Left renal pelvis (tissue), 4 donors: ENCODE results near the gene C10orf143. TPM values are rescaled to one million over a fixed set of nuclear protein-coding genes. Genes with fewer than 3 reads are reported as not detected.
"Not testable (repeated sequence)": the region's sequence is repeated elsewhere in the genome, so short reads cannot be mapped to it uniquely, and the experiment has no call there.

Experiments used
- DNase-seq, 4 donors: peaks; one replicate each; pipeline ENCODE4 v3.0.0-alpha.2; 2013; ENCODE audit warnings: low read depth in 4 of 4, low spot score in 3 of 4
- polyA plus RNA-seq, 4 donors: library from polyadenylated mRNA; unstranded; fragments of 120-200 nt; gene quantifications; one replicate each; pipeline ENCODE4 v1.2.1, GENCODE V29; 2013; ENCODE audit not compliant: insufficient read length in 4 of 4

C10orf143 gene
- polyA plus RNA-seq, 4 donors: 4.7 to 7.1 (median 5.9) TPM

- DNase-seq: no peak
Measured at GRCh38 chr10:130112821-130113220, 2.2 kb upstream of the C10orf143 start.

DNA sequence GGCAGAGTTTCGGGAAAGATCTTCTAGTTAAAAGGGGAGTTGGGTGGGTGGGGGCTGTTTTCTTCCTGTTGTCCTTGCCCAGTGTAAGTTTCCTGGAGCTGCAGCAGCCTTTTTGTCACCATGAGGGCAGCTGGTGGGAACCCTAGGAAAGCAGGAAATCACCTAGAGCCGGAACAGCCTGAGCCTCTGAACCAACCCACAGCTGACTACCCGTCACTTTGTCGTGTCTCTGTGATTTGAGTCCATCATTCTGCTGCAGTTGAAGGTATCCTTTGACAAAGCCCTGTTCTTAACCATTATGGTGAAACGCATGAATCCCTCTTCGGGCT is 1.2 kb upstream of the C10orf143 start:
- no peak for DNase-seq

GRCh38 chr10:130111113-130111851 is 652 bp upstream of the C10orf143 start:
- peak; percentile 91 to 96 (median 94) for DNase-seq

DNA sequence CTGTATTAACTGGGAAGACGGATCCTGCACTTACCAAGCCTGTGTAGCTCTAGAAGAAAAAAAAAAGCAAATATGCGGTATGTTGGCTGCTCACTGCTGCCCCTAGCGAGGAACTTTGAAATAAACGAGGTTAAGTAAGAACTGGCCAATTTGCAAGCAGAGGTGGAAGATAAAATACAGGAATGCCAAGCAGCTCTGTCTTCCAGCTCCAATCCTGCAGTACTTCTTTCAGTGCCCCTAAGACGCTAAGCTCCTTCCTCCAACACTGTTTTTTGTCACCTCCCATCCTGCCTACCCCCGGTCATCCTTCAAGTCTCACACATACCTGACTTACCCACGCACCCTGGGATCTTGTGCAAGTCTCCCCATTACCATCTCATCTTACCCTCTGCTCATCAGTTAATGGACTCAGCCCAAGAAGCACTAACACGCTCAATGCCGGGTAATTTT is 809 bp downstream of the C10orf143 start:
- peak; percentile 86 to 89 (median 87) for DNase-seq

DNA sequence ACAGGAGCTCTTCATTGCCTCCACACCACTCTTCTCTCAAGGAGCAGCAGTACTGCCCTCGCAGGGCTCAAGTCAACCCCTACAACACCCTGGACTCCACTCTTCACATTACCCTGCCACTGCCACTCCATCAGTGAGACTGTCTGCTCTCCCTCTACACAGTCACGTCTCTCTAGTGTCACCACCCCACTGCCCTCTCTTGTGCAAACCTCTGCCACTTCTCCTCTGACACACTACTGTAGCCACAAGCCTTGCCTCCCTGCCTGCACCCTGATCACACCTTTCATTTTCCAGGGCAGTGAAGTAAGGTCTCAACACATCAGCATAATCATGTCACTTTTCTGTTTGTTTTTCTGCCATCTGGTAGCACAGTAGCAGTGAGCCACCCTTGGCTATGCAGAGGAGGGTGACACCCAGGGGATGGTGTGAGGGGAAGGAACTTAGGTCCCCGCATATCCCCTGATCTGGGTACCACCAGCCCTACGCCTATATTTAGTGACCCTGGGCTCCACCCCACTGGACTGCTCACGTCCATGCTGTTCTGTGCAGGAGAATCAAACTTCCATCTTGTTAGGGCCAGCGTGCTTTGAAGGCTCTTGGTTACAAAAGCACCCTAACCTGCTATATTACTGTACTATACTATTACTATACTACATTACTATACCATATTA is 1.6 kb downstream of the C10orf143 start:
- DNase-seq: no peak

GRCh38 chr10:130108146-130108545 is 2.5 kb downstream of the C10orf143 start:
- DNase-seq: not testable (repeated sequence)

DNA sequence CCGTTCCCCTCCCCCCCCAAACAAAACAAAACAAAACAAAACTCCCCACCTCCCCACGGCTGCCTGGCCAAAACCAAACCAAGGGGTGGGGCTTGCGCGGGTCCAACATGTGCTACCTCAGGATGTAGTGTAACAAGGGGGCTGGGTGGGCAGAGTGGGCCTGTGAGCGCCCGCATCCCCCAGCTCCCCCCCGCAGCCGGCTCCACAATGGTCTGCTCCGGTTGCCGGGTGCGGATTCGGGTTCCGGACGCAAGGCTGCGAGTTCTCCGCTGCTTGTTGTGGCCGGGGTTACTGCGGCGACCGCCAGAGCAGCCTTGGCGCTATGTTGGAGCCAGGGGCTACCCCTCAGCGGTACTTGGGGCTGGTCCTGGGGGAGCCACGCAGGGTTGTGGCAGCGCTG is 4.9 kb downstream of the C10orf143 start:
- no peak for DNase-seq

DNA sequence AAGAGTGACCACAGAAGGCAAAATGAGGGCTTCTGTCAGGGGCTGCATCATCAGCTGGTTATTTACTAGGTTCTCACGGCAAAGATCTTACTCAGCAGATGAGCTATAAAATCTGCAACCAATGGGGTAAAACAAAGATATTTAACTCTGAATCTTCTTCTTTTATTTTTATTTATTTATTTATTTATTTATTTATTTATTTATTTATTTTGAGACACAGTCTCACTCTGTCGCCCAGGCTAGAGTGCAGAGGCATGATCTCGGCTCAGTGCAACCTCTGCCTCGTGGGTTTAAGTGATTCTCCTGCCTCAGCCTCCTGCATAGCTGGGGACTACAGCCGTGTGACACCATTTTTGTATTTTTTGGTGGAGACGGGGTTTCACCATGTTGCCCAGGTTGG is 11.3 kb downstream of the C10orf143 start:
- DNase-seq: no peak

GRCh38 chr10:130090565-130090964 is 20.1 kb downstream of the C10orf143 start:
- DNase-seq: not testable (repeated sequence)

DNA sequence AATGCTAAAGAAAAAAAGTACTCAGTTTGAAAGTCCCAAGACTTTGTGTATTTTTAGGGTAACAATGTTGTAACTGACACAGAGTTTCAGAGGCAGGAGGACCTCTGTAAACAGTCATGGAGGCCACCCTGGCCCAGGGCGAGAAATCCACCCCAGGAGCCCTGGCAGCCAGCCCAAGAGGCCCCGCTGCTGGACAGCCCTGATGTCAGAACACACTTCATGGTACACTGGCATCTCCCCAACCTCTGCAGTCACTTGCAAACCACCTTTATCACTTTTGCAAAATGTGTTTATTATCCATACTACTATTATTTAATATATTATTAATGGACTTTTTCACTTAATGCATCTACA is 30.2 kb downstream of the C10orf143 start:
- no peak for DNase-seq

DNA sequence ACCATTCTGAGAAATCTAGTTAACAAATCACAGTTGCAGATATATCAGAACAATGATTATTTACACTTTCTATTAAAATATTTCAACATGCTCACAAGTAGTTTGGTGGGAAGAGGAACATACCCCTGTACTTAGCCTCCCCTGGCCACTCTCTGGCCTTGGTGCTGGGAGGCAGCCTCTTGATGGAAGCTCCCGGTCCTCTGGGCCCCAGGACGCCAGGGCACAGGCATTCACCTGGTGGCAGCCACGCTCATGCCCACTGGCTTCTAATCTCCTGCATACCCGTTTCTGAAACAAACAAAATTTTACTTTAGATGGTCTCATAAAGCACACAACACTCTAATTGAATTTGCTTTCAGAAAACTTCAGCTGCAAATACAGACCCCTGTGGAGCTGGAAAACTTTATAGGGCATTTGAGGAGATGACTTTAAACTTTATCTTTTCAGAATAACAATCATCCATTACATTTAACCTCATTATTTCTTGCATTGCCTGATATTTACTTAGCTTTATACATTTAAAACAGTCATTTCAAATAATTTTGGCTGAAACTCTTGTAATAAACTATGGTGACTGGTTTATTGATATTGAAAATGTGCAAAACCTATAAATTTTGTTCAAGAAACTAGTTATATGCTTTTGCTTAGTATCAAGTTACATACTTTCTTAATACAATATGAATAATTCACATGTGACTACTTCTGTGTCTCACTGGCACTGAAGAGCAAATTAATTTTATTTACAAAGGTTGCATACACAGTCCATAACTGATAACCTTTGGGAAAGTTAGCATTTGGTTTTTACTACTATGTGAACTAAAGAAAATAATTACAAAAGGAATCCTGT is 30.8 kb downstream of the C10orf143 start:
- DNase-seq: no peak

GRCh38 chr10:130078120-130078519 is 32.5 kb downstream of the C10orf143 start:
- DNase-seq: no peak

- no peak for DNase-seq
Measured at GRCh38 chr10:130076681-130077080, 33.9 kb downstream of the C10orf143 start.

GRCh38 chr10:130074639-130075038 is 36.0 kb downstream of the C10orf143 start:
- DNase-seq: no peak

- no peak for DNase-seq
Measured at GRCh38 chr10:130073912-130074311, 36.7 kb downstream of the C10orf143 start.

- DNase-seq: no peak
Measured at GRCh38 chr10:130072247-130072646, 38.4 kb downstream of the C10orf143 start.

- DNase-seq: no peak
Measured at GRCh38 chr10:130067893-130068292, 42.7 kb downstream of the C10orf143 start.

GRCh38 chr10:130066743-130067142 is 43.9 kb downstream of the C10orf143 start:
- DNase-seq: no peak

DNA sequence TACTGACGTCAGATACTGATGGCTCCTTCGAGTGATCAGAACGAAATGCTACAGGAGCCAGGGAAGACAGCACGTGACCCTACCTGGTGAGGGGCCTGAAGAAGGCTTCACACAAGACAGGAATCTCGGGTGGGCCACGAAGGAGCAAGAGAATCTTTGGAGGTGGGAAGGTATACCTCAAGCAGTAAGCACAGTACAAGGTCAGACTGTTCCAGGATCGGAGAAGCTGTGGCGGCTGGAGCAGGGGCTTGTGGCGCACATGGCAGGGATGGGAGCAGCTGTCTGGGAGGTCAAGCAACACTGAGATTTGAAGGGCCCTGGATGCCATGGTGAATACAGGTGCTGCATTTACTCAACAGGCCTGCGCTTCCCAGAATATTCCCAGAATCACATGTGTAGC is 45.4 kb downstream of the C10orf143 start:
- no peak for DNase-seq

DNA sequence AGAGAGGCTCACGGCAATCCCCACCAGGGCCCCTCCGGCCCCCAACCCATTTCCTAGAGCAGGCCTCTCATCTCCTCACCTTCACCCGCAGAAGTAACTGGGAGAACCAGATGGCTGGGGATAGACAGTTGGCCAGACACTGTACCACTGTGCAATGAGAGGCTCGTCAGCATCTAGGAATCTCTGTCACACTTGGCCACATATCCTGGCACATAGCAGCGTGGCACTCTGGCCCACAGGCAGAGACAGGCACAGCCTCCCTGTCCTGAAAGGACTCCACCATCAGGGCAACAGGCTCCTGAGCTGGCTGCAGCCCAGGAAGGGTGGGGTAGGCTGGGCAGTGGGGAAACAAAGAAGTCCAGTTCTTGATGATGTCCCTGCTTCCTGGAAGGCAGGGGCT is 45.8 kb downstream of the C10orf143 start:
- DNase-seq: no peak

DNA sequence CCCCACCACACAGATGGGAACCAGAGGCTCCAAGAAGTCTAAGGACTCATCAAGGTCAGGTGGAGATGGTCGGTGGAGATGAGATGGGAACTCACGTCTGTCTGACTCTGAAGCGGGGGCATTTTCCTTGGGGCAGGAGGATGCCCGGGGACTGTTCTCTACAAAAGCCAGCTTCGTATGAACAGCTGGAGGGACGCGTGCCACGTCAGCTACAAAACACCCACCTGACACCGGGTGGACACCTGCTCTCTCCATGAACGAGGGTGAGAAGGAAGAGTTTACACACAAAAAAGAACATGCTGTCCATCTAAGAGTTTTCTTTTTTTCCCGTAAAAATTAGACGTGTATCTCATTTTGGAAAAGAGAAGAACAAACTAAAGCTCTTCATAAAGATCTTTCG is 47.7 kb downstream of the C10orf143 start:
- no peak for DNase-seq

DNA sequence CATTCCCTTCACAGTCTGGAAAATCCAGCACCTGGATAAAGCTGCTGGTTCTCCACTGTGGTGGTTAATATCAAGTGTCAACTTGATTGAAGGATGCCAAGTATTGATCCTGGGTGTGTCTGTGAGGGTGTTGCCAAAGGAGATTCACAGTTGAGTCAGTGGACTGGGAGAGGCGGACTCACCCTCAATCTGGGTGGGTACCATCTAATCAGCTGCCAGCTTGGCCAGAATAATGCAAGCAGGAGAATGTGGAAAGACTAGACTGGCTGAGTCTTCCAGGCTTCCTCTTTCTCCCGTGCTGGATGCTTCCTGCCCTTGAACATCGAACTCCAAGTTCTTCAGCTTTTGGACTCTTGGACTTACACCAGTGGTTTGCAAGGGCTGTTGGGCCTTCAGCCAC is 48.4 kb downstream of the C10orf143 start:
- DNase-seq: no peak
